Memory B cell (primary cell): ENCODE results near the gene PLXDC2.

Source experiments
- ATAC-seq: fragments of 150-1000 bp; cut with Tn5 transposase; 2 replicates; pipeline ENCODE4 v1.10.0; 2021; ENCODE audit warnings: low read depth, mild to moderate bottlenecking, moderate library complexity
- DNase-seq, 2 donors: peaks; one replicate each; pipeline ENCODE4 v3.0.0; 2022; ENCODE audit warnings: low spot score in 2 of 2
- H3K27ac Mint-ChIP-seq: one replicate; pipeline ENCODE4 v1.8.0; 2022; ENCODE audit warnings: mild to moderate bottlenecking, moderate library complexity, mixed read lengths
- H3K27me3 Mint-ChIP-seq: one replicate; pipeline ENCODE4 v1.8.0; 2022; ENCODE audit warnings: mixed read lengths
- H3K36me3 Mint-ChIP-seq: one replicate; pipeline ENCODE4 v1.8.0; 2022; ENCODE audit warnings: mild to moderate bottlenecking, mixed read lengths
- H3K4me1 Mint-ChIP-seq: one replicate; pipeline ENCODE4 v1.8.0; 2022; ENCODE audit warnings: mixed read lengths
- H3K4me3 Mint-ChIP-seq: one replicate; pipeline ENCODE4 v1.8.0; 2022; ENCODE audit warnings: mild to moderate bottlenecking, moderate library complexity, mixed read lengths
- H3K9me3 Mint-ChIP-seq: one replicate; pipeline ENCODE4 v1.8.0; 2022; ENCODE audit warnings: mixed read lengths

PLXDC2 gene

GRCh38 chr10:19825700-19826099 lies 9.5 kb downstream of the PLXDC2 start:
- ATAC-seq, result no peak
- Mint-ChIP-seq H3K27ac (no peak overlapping the region), H3K4me1 (no peaks in the 10 kb centered on the region), H3K27me3 (peaks cover 2% of the 10 kb centered on the region), H3K36me3 (peaks cover 2% of the 10 kb centered on the region), H3K4me3 (no peak overlapping the region), H3K9me3 (peaks cover 3% of the 10 kb centered on the region)
- no peak for DNase-seq

- no peaks in the 10 kb centered on the region for H3K27me3 Mint-ChIP-seq
- no peak for DNase-seq
- no peak overlapping the region for H3K4me3 Mint-ChIP-seq
- H3K36me3 Mint-ChIP-seq, result no peaks in the 10 kb centered on the region
- peaks cover 8% of the 10 kb centered on the region for H3K9me3 Mint-ChIP-seq
- H3K4me1 Mint-ChIP-seq, result no peaks in the 10 kb centered on the region
- no peak for ATAC-seq
- no peak overlapping the region for H3K27ac Mint-ChIP-seq
Measured at GRCh38 chr10:19826712-19827111, 10.5 kb downstream of the PLXDC2 start.

- Mint-ChIP-seq H3K9me3 (peaks cover 8% of the 10 kb centered on the region), H3K27me3 (no peaks in the 10 kb centered on the region), H3K4me3 (no peak overlapping the region), H3K36me3 (no peaks in the 10 kb centered on the region), H3K27ac (no peak overlapping the region), H3K4me1 (no peaks in the 10 kb centered on the region)
- ATAC-seq (no peak), DNase-seq (no peak)
Measured at GRCh38 chr10:19828278-19829049, 12.2 kb downstream of the PLXDC2 start.

- Mint-ChIP-seq H3K27me3 (no peaks in the 10 kb centered on the region), H3K27ac (no peak overlapping the region), H3K36me3 (no peaks in the 10 kb centered on the region), H3K4me3 (no peak overlapping the region), H3K4me1 (no peaks in the 10 kb centered on the region), H3K9me3 (peaks cover 15% of the 10 kb centered on the region)
- DNase-seq, result no peak
- no peak for ATAC-seq
Measured at GRCh38 chr10:19832699-19833098, 16.5 kb downstream of the PLXDC2 start.

- no peaks in the 10 kb centered on the region for H3K36me3 Mint-ChIP-seq
- DNase-seq (no peak), ATAC-seq (no peak)
- H3K27me3 Mint-ChIP-seq, result no peaks in the 10 kb centered on the region
- no peak overlapping the region for H3K4me3 Mint-ChIP-seq
- H3K9me3 Mint-ChIP-seq, result peaks cover 15% of the 10 kb centered on the region
- no peak overlapping the region for H3K27ac Mint-ChIP-seq
- H3K4me1 Mint-ChIP-seq, result no peaks in the 10 kb centered on the region
Measured at GRCh38 chr10:19833170-19833824, 17.1 kb downstream of the PLXDC2 start.

GRCh38 chr10:19835952-19836351 lies 19.7 kb downstream of the PLXDC2 start:
- Mint-ChIP-seq H3K4me1 (no peaks in the 10 kb centered on the region), H3K36me3 (no peaks in the 10 kb centered on the region), H3K27me3 (no peaks in the 10 kb centered on the region), H3K27ac (no peak overlapping the region), H3K4me3 (no peak overlapping the region), H3K9me3 (peaks cover 13% of the 10 kb centered on the region)
- ATAC-seq (no peak), DNase-seq (no peak)

- ATAC-seq, result no peak
- no peaks in the 10 kb centered on the region for H3K4me1 Mint-ChIP-seq
Measured at GRCh38 chr10:19839090-19839489, 22.9 kb downstream of the PLXDC2 start.

GRCh38 chr10:19839552-19839951 lies 23.3 kb downstream of the PLXDC2 start:
- no peaks in the 10 kb centered on the region for H3K4me1 Mint-ChIP-seq
- H3K27me3 Mint-ChIP-seq, result no peaks in the 10 kb centered on the region
- no peak overlapping the region for H3K4me3 Mint-ChIP-seq
- no peak for ATAC-seq
- peaks cover 11% of the 10 kb centered on the region for H3K9me3 Mint-ChIP-seq
- DNase-seq, result no peak
- no peaks in the 10 kb centered on the region for H3K36me3 Mint-ChIP-seq
- H3K27ac Mint-ChIP-seq, result no peak overlapping the region

More at GRCh38 chr10:19839090-19839489, 22.9 kb downstream of the PLXDC2 start:
- H3K36me3 Mint-ChIP-seq, result no peaks in the 10 kb centered on the region
- no peak for DNase-seq
- no peaks in the 10 kb centered on the region for H3K27me3 Mint-ChIP-seq
- no peak overlapping the region for H3K27ac Mint-ChIP-seq
- H3K4me3 Mint-ChIP-seq, result no peak overlapping the region
- H3K9me3 Mint-ChIP-seq, result peaks cover 12% of the 10 kb centered on the region

- Mint-ChIP-seq H3K9me3 (peaks cover 6% of the 10 kb centered on the region), H3K4me3 (no peak overlapping the region), H3K27me3 (no peaks in the 10 kb centered on the region), H3K4me1 (no peaks in the 10 kb centered on the region), H3K36me3 (no peaks in the 10 kb centered on the region), H3K27ac (no peak overlapping the region)
- ATAC-seq, result no peak
- DNase-seq, result no peak
Measured at GRCh38 chr10:19840776-19841175, 24.5 kb downstream of the PLXDC2 start.

GRCh38 chr10:19843487-19843886 lies 27.3 kb downstream of the PLXDC2 start:
- H3K4me1 Mint-ChIP-seq, result no peaks in the 10 kb centered on the region
- no peaks in the 10 kb centered on the region for H3K36me3 Mint-ChIP-seq
- H3K9me3 Mint-ChIP-seq, result peaks cover 8% of the 10 kb centered on the region
- no peak overlapping the region for H3K27ac Mint-ChIP-seq
- ATAC-seq, result no peak
- no peak overlapping the region for H3K4me3 Mint-ChIP-seq
- no peak for DNase-seq
- H3K27me3 Mint-ChIP-seq, result no peaks in the 10 kb centered on the region

- H3K27me3 Mint-ChIP-seq, result no peaks in the 10 kb centered on the region
- no peak overlapping the region for H3K27ac Mint-ChIP-seq
- DNase-seq (no peak), ATAC-seq (no peak)
- H3K4me1 Mint-ChIP-seq, result no peaks in the 10 kb centered on the region
- peaks cover 10% of the 10 kb centered on the region for H3K9me3 Mint-ChIP-seq
- H3K4me3 Mint-ChIP-seq, result no peak overlapping the region
- H3K36me3 Mint-ChIP-seq, result no peaks in the 10 kb centered on the region
Measured at GRCh38 chr10:19845503-19846368, 29.5 kb downstream of the PLXDC2 start.

- Mint-ChIP-seq H3K4me1 (no peaks in the 10 kb centered on the region), H3K27ac (no peak overlapping the region), H3K4me3 (no peak overlapping the region), H3K36me3 (no peaks in the 10 kb centered on the region), H3K9me3 (peaks cover 8% of the 10 kb centered on the region), H3K27me3 (no peaks in the 10 kb centered on the region)
- DNase-seq (no peak), ATAC-seq (no peak)
Measured at GRCh38 chr10:19847321-19847720, 31.1 kb downstream of the PLXDC2 start.

GRCh38 chr10:19848226-19848985 lies 32.2 kb downstream of the PLXDC2 start:
- Mint-ChIP-seq H3K9me3 (peaks cover 8% of the 10 kb centered on the region), H3K27me3 (no peaks in the 10 kb centered on the region), H3K27ac (no peak overlapping the region), H3K4me1 (no peaks in the 10 kb centered on the region), H3K4me3 (no peak overlapping the region), H3K36me3 (no peaks in the 10 kb centered on the region)
- DNase-seq (no peak), ATAC-seq (no peak)
